ENCODE data around the gene RASL11B.

RASL11B gene

GRCh38 chr4:52911684-52912294 lies 49.7 kb downstream of the RASL11B start:
- TF ChIP-seq ZFX (IDR thresholded peaks at IDR 0.05; ENCODE audit: borderline replicate concordance) (no peak), CTCF (IDR thresholded peaks at IDR 0.05) (peak; percentile 94)
- no peak overlapping the region for H3K27ac ChIP-seq

- TF ChIP-seq ZFX (IDR thresholded peaks at IDR 0.05; ENCODE audit: borderline replicate concordance) (no peak), CTCF (IDR thresholded peaks at IDR 0.05) (no peak)
- no peak overlapping the region for H3K27ac ChIP-seq
Measured at GRCh38 chr4:52912608-52913007, 50.5 kb downstream of the RASL11B start.

- no peak overlapping the region for H3K27ac ChIP-seq
- TF ChIP-seq CTCF (IDR thresholded peaks at IDR 0.05), result no peak
- no peak for TF ChIP-seq ZFX (IDR thresholded peaks at IDR 0.05; ENCODE audit: borderline replicate concordance)
Measured at GRCh38 chr4:52914051-52914605, 52.0 kb downstream of the RASL11B start.

- TF ChIP-seq ZFX (IDR thresholded peaks at IDR 0.05; ENCODE audit: borderline replicate concordance) (no peak), CTCF (IDR thresholded peaks at IDR 0.05) (no peak)
- no peak overlapping the region for H3K27ac ChIP-seq
Measured at GRCh38 chr4:52915191-52915590, 53.1 kb downstream of the RASL11B start.

GRCh38 chr4:52915730-52916300 lies 53.7 kb downstream of the RASL11B start:
- H3K27ac ChIP-seq, result no peak overlapping the region
- no peak for TF ChIP-seq ZFX (IDR thresholded peaks at IDR 0.05; ENCODE audit: borderline replicate concordance)
- TF ChIP-seq CTCF (IDR thresholded peaks at IDR 0.05), result no peak
